Left colon (tissue), 2 donors: ENCODE data around the gene FRRS1. TPM values are rescaled to one million over a fixed set of nuclear protein-coding genes. Genes with fewer than 3 reads are reported as not detected.
"Not testable (repeated sequence)": the region's sequence is repeated elsewhere in the genome, so short reads cannot be mapped to it uniquely, and the experiment has no call there.

ENCODE experiments used
- ATAC-seq: fragments of 200-7000 bp; cut with Tn5 transposase; one replicate; pipeline ENCODE4 v1.9.1; 2020; ENCODE audit warnings: mild to moderate bottlenecking, moderate library complexity
- DNase-seq, 2 donors: peaks; one replicate each; pipeline ENCODE4 v3.0.0-alpha.2; 2020
- intact Hi-C, 2 donors: fragments of 100-400 bp; cut with DNase I in 1 of 2; cut with micrococcal nuclease in 1 of 2; formaldehyde crosslinking; loops; one replicate each; pipeline versions ENCODE4 v1.11.2 to v1.14.0; 2022; cut with DNase I, micrococcal nuclease
- long read RNA-seq: library from polyadenylated mRNA; unstranded; transcript quantifications from one replicate; pipeline ENCODE4 v2.0.0, GENCODE V29; 2021
- total RNA-seq, 2 donors: library from RNA; stranded (reverse); fragmentation: NEBNext Ultra II Directional; extraction: Animal tissue kit (Norgen Biotek cat#: 25700); gene quantifications; one replicate each; pipeline ENCODE4 v1.2.1, GENCODE V29; 2021
- donor health status: DM: no; HTN: no; CAD: no.
- donor health status: DM: yes; HTN: yes; CAD: no.

FRRS1 gene
- total RNA-seq: 10 to 100 TPM; 12.3 to 22.9 TPM
- long read RNA-seq, partial matches to known transcripts: 0 of 1 reads
- long read RNA-seq, other reads (novel, unspliced or antisense): 0 of 1 reads

- intact Hi-C loops: no loop called here
- peak; percentile 61 to 76 for DNase-seq
- ATAC-seq: peak; percentile 96
Observed at GRCh38 chr1:99766378-99766800, at the start of gene FRRS1. Gene FRRS1 (minus strand): TSS chr1:99766635. CDS start chr1:99748768, 17,867 bp downstream.

GRCh38 chr1:99814373-99814900, 48.0 kb upstream of the FRRS1 start:
- ATAC-seq: peak; percentile 33

GRCh38 chr1:99811747-99812146, 45.3 kb upstream of the FRRS1 start:
- no peak for DNase-seq
- intact Hi-C loops: no loop called here

More at GRCh38 chr1:99814373-99814900, 48.0 kb upstream of the FRRS1 start:
- intact Hi-C loops: no loop called here
- DNase-seq: no peak

GRCh38 chr1:99811075-99811474, 44.6 kb upstream of the FRRS1 start:
- intact Hi-C loops: no loop called here
- ATAC-seq (peak; percentile 57), DNase-seq (no peak)

More at GRCh38 chr1:99811747-99812146, 45.3 kb upstream of the FRRS1 start:
- no peak for ATAC-seq

- ATAC-seq (peak; percentile 92), DNase-seq (peak in 1 of 2 donors; percentile 34)
- intact Hi-C loops: loop anchor here in 1 of 2 donors (10.0 kb wide), 1 partner anchor 1056 kb away; no protein-coding TSS in a partner anchor
Observed at GRCh38 chr1:99808391-99809115, 42.1 kb upstream of the FRRS1 start.

GRCh38 chr1:99806882-99807281, 40.4 kb upstream of the FRRS1 start:
- ATAC-seq (no peak), DNase-seq (no peak)
- intact Hi-C loops: loop anchor here in 1 of 2 donors (10.0 kb wide), 1 partner anchor 1058 kb away; no protein-coding TSS in a partner anchor

GRCh38 chr1:99801584-99801983, 35.1 kb upstream of the FRRS1 start:
- no peak for DNase-seq
- peak; percentile 91 for ATAC-seq
- intact Hi-C loops: loop anchor here in 1 of 2 donors (10.0 kb wide), 1 partner anchor 1063 kb away; no protein-coding TSS in a partner anchor

GRCh38 chr1:99793861-99794260, 27.4 kb upstream of the FRRS1 start:
- DNase-seq, intact Hi-C loops, ATAC-seq: not testable (repeated sequence)

- intact Hi-C loops: no loop called here
- ATAC-seq (peak; percentile 78), DNase-seq (no peak)
Observed at GRCh38 chr1:99789715-99790114, 23.3 kb upstream of the FRRS1 start.

- intact Hi-C loops: no loop called here
- DNase-seq (no peak), ATAC-seq (no peak)
Observed at GRCh38 chr1:99788896-99789295, 22.5 kb upstream of the FRRS1 start.

GRCh38 chr1:99786751-99787501, 20.5 kb upstream of the FRRS1 start:
- DNase-seq (no peak), ATAC-seq (no peak)
- intact Hi-C loops: no loop called here

GRCh38 chr1:99784809-99785255, 18.4 kb upstream of the FRRS1 start:
- intact Hi-C loops: no loop called here
- DNase-seq: no peak
- ATAC-seq: no peak

- ATAC-seq: no peak
- no peak for DNase-seq
- intact Hi-C loops: no loop called here
Observed at GRCh38 chr1:99784143-99784542, 17.7 kb upstream of the FRRS1 start.

GRCh38 chr1:99782920-99783319, 16.5 kb upstream of the FRRS1 start:
- no peak for ATAC-seq
- intact Hi-C loops: no loop called here
- DNase-seq: no peak

- intact Hi-C loops: no loop called here
- ATAC-seq (no peak), DNase-seq (no peak)
Observed at GRCh38 chr1:99782397-99782796, 16.0 kb upstream of the FRRS1 start.

- ATAC-seq: no peak
- DNase-seq: no peak
- intact Hi-C loops: no loop called here
Observed at GRCh38 chr1:99781798-99782197, 15.4 kb upstream of the FRRS1 start.

- intact Hi-C loops: no loop called here
- ATAC-seq (no peak), DNase-seq (no peak)
Observed at GRCh38 chr1:99777752-99778151, 11.3 kb upstream of the FRRS1 start.

- intact Hi-C loops: no loop called here
- DNase-seq (no peak), ATAC-seq (no peak)
Observed at GRCh38 chr1:99776120-99776519, 9.7 kb upstream of the FRRS1 start.

GRCh38 chr1:99772809-99773208, 6.4 kb upstream of the FRRS1 start:
- ATAC-seq: no peak
- intact Hi-C loops: no loop called here
- no peak for DNase-seq
